ENCODE results near the gene C6orf118. TPM values are rescaled to one million over a fixed set of nuclear protein-coding genes. Genes with fewer than 3 reads are reported as not detected.
A peak's percentile ranks its signal among the peaks of the same experiment; 100 is the strongest.

C6orf118 gene
- total and polyA plus RNA-seq, 8 donors, result 1.6 to 6.3 (median 4.8) TPM; not detected in 1

DNA sequence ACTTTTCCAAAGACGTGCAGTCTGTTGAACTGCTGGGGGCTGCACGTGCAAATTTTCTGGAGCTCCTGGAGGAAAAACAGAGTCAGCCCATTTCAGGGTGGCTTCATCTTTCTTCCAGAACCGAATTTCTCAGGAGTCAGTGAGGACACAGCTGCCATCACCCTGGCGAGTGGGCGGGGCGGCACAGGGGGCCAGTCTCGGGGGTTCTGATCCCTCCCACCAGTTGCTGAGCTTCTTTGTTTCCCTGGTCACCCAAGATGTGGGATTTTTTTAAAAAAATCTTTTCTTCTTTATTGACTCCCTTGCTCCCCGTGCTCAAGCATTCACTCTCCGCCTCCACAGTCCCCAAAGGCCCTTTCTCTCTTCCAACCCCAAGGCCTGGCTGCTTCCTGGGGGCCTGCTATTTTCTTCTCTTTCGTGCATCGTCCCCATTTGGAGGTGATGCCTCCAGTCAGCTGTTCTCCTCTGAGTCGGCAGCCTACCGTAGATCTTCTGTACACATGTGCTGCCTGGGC is 8.9 kb downstream of the C6orf118 start:
- peak in 1 of 4 donors; percentile 34 for DNase-seq
- no peak overlapping the region for H3K27ac ChIP-seq
- H3K4me1 ChIP-seq, result no peaks in the 10 kb centered on the region
- H3K9me3 ChIP-seq, result peaks cover 0 to 14% of the 10 kb centered on the region in 2 donors
- TF ChIP-seq, protein P1, sequence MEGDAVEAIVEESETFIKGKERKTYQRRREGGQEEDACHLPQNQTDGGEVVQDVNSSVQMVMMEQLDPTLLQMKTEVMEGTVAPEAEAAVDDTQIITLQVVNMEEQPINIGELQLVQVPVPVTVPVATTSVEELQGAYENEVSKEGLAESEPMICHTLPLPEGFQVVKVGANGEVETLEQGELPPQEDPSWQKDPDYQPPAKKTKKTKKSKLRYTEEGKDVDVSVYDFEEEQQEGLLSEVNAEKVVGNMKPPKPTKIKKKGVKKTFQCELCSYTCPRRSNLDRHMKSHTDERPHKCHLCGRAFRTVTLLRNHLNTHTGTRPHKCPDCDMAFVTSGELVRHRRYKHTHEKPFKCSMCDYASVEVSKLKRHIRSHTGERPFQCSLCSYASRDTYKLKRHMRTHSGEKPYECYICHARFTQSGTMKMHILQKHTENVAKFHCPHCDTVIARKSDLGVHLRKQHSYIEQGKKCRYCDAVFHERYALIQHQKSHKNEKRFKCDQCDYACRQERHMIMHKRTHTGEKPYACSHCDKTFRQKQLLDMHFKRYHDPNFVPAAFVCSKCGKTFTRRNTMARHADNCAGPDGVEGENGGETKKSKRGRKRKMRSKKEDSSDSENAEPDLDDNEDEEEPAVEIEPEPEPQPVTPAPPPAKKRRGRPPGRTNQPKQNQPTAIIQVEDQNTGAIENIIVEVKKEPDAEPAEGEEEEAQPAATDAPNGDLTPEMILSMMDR (IDR thresholded peaks at IDR 0.05), result no peak
- no peak for ATAC-seq
- no peaks in the 10 kb centered on the region for H3K27me3 ChIP-seq
- no peak overlapping the region for H3K4me3 ChIP-seq
- H3K36me3 ChIP-seq, result no peaks in the 10 kb centered on the region
- intact Hi-C loops (cut with DNase I), result no loop called here

DNA sequence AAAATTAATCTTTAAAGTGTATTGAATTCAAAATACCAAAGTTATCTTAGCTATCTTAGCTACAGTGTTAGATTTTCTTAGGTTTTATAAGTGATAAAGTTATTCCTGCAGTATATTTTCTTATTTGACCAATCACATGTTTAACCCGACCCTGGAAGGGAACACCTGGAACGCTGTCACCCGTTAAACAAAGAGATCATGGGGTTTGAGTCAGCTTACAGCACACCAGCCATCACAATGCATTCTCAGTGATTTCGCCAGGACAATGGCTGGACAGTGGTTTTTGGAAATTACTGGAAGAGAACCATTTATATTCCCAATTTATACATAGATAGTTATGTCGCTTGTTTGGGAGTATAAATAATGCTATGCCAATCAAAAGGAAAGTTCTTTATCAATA is 10.5 kb downstream of the C6orf118 start:
- no peaks in the 10 kb centered on the region for H3K36me3 ChIP-seq
- ATAC-seq (no peak), DNase-seq (no peak)
- TF ChIP-seq, protein P1 (IDR thresholded peaks at IDR 0.05), result no peak
- H3K27ac ChIP-seq, result no peak overlapping the region
- H3K9me3 ChIP-seq, result peaks cover 0 to 14% of the 10 kb centered on the region in 2 donors
- no peaks in the 10 kb centered on the region for H3K27me3 ChIP-seq
- no peaks in the 10 kb centered on the region for H3K4me1 ChIP-seq
- no peak overlapping the region for H3K4me3 ChIP-seq
- intact Hi-C loops (cut with DNase I), result no loop called here

DNA sequence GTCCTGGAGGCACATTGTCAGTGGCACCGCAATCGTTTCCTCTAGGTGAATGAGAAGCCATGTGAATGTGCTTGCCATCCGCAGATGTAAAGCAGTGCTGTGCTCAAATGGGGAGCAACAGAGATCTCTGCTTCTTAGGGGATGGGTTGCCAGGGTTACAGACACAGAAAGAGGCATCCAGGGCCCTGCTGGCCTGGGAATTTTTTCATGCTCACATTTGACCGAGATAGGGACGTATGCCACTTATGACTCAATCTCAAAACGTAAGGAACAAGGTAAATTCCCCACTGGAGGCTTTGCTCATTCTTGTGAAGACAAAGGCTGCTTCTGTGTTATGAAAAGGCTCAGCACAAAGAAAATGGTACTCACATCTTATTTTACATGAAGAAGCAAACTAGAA is 11.0 kb downstream of the C6orf118 start:
- intact Hi-C loops (cut with DNase I), result no loop called here
- Histone ChIP-seq H3K27ac (no peak overlapping the region), H3K4me3 (no peak overlapping the region), H3K27me3 (no peaks in the 10 kb centered on the region), H3K36me3 (no peaks in the 10 kb centered on the region), H3K4me1 (no peaks in the 10 kb centered on the region), H3K9me3 (peaks cover 0 to 14% of the 10 kb centered on the region in 2 donors)
- TF ChIP-seq, protein P1 (IDR thresholded peaks at IDR 0.05), result no peak
- DNase-seq (no peak), ATAC-seq (no peak)

DNA sequence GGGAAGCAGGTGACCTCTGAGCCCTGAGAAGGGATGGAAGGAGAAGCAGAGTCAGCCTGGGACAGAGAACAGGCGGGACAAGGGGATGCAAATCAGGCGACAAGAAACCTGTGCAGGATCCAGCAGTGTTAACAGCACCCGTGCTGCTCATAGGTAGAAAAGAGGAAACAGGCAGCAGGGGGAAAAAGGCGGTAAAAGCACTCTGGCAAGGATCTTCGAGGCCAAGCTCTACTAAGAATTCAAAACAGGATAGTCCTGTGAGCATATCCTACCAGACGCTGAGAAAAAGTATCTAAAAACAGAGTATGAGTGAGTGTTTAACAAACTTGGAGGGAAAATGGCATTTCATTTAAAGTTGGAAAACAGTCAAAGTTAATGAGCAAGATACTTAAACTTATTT is 16.7 kb downstream of the C6orf118 start:
- TF ChIP-seq, protein P1 (IDR thresholded peaks at IDR 0.05), result no peak
- Histone ChIP-seq H3K27ac (no peak overlapping the region), H3K4me3 (no peak overlapping the region), H3K4me1 (no peaks in the 10 kb centered on the region), H3K9me3 (peaks cover 0 to 8% of the 10 kb centered on the region in 2 donors), H3K36me3 (no peaks in the 10 kb centered on the region), H3K27me3 (no peaks in the 10 kb centered on the region)
- DNase-seq (no peak), ATAC-seq (no peak)
- intact Hi-C loops (cut with DNase I), result no loop called here

DNA sequence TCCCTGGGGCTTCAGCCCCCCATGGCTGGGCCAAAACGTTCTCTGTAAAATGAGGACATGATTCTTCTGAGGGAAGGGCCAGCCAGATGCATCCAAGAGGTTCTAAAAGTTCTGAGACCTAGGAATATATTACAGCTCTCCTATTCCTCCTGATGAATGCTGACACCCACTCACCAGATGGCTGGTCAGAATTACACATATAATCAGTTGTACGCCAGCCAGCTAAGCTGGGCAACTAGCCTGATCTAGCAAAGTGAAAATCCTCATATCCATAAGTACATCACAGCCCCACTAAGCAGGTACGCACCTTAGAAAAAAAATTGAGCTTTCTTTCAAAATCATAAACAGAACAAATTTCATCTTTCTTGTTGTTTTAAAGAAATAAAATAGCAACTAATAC is 34.8 kb downstream of the C6orf118 start:
- H3K36me3 ChIP-seq, result no peaks in the 10 kb centered on the region
- intact Hi-C loops (cut with DNase I), result no loop called here
- H3K9me3 ChIP-seq, result no peaks in the 10 kb centered on the region
- no peak for ATAC-seq
- TF ChIP-seq, protein P1 (IDR thresholded peaks at IDR 0.05), result no peak
- DNase-seq, result no peak
- H3K27me3 ChIP-seq, result no peaks in the 10 kb centered on the region
- no peak overlapping the region for H3K4me3 ChIP-seq
- no peaks in the 10 kb centered on the region for H3K4me1 ChIP-seq
- no peak overlapping the region for H3K27ac ChIP-seq

Measured in left lung (tissue), 10 donors.